HUES48 (cell line): Measurements from ENCODE around the gene BRK1.
"Not testable (repeated sequence)": the region's sequence is repeated elsewhere in the genome, so short reads cannot be mapped to it uniquely, and the experiment has no call there.

Experiments used
- H3K27ac ChIP-seq: one replicate; pipeline ENCODE4 v1.7.0; 2013; ENCODE audit warnings: low read depth, low read length, inconsistent platforms
- H3K27me3 ChIP-seq: 2 replicates; pipeline ENCODE4 v1.6.1; 2013; ENCODE audit warnings: mild to moderate bottlenecking, low read length; ENCODE audit not compliant: control insufficient read depth, insufficient read depth
- H3K36me3 ChIP-seq: 2 replicates; pipeline ENCODE4 v1.6.1; 2013; ENCODE audit warnings: low read length; ENCODE audit not compliant: control insufficient read depth, insufficient read depth
- H3K4me1 ChIP-seq: 2 replicates; pipeline ENCODE4 v1.6.1; 2013; ENCODE audit warnings: mild to moderate bottlenecking, low read length; ENCODE audit not compliant: control insufficient read depth, insufficient read depth
- H3K4me3 ChIP-seq: 2 replicates; pipeline ENCODE4 v1.5.1; 2013; ENCODE audit warnings: mild to moderate bottlenecking, low read depth, low read length
- H3K9ac ChIP-seq: 2 replicates; pipeline ENCODE4 v1.6.1; 2013; ENCODE audit warnings: mild to moderate bottlenecking, low read depth, low read length, moderate library complexity
- H3K9me3 ChIP-seq: 2 replicates; pipeline ENCODE4 v1.6.1; 2013; ENCODE audit warnings: low read length; ENCODE audit not compliant: control insufficient read depth, insufficient read depth

Gene BRK1

DNA sequence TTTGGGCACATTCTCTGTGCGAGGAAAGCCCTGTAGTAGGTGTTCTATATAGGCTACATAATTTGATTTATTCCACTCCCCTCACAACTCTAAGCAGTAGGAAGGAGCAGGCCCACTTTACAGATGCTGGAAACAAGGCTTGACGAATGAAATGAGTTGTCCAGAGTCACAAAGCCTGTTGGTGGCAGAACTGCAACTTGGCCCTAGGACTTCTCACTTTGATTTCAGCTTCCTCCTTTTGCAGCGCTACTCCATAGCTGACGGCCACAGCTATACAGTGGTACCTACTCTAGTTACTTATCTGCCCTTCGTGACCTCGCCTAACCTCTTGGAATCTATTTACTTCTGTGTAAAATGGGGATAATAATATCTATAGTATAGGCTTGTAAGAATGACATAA is 46.7 kb downstream of the BRK1 start:
- H3K36me3 ChIP-seq, result no peaks in the 10 kb centered on the region
- no peak overlapping the region for H3K4me3 ChIP-seq
- H3K27me3 ChIP-seq, result no peaks in the 10 kb centered on the region
- no peak overlapping the region for H3K9ac ChIP-seq
- H3K4me1 ChIP-seq, result no peaks in the 10 kb centered on the region
- no peak overlapping the region for H3K27ac ChIP-seq
- no peaks in the 10 kb centered on the region for H3K9me3 ChIP-seq

DNA sequence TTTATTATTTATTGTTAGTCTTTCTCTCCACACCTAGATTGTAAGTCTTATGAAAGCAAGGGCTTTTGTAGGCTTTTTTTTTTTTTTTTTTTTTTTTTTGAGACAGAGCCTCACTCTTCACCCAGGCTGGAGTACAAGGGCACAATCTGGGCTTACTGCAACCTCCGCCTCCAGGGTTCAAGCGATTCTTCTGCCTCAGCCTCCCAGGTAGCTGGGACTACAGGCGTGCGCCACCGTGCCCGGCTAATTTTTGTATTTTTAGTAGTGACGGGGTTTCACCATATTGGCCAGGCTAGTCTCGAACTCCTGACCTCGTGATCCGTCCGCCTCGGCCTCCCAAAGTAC is 48.7 kb downstream of the BRK1 start:
- H3K4me3 ChIP-seq, result peak overlapping the region; percentile 80; the same call in 1 of the 2 replicates
- not testable (repeated sequence) for H3K36me3 ChIP-seq, H3K27ac ChIP-seq, H3K9ac ChIP-seq, H3K27me3 ChIP-seq, H3K4me1 ChIP-seq, H3K9me3 ChIP-seq

DNA sequence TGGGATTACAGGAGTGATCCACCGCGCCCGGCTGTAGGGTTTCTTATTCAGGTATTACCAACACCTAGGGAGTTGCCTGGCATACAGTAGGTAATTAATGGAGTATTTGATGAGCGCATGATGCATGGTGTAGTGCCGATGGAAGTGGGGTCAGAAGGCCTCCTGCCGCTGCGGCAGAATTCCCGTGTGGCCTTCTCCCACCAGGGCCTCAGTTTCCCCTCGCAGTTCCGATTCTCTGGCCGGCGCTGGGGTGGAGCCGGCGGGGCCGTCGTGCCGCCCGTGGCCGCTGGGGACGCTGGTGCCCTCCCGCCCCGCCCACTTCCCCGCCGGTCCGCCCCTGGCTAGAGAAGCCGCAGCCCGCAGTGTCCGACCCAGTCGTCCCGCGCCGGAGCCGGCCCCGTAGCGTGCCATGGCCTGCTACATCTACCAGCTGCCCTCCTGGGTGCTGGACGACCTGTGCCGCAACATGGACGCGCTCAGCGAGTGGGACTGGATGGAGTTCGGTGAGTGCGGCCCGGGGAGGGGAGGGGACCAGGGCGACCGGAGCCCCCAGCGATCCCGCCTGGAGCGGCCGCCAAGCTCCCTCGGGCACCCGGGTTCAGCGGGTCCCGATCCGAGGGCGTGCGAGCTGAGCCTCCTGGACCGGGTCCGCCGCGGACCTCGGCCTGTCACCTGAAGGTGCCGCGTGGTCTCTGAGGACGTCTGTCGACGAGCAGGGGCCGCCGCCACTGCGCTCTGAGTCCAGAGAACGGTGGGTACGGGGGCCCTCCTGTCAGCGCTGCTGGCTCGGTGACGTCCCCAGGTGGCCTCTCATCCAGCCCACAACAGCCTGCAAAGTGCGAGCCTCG is 49.3 kb downstream of the BRK1 start, which contains the start of gene IRAK2:
IRAK2 (plus strand) TSS at position 374 of the 848 bp plus-strand sequence; CDS start at position 410, 36 bp downstream.
- H3K4me1 ChIP-seq, result no peaks in the 10 kb centered on the region
- H3K9me3 ChIP-seq, result no peaks in the 10 kb centered on the region
- H3K9ac ChIP-seq, result no peak within 1 kb of the TSS
- H3K27me3 ChIP-seq, result no peaks in the 10 kb centered on the region
- no peak within 1 kb of the TSS for H3K27ac ChIP-seq
- H3K4me3 ChIP-seq, result peak within 1 kb of the TSS; percentile 80
- no peaks in the 10 kb centered on the region for H3K36me3 ChIP-seq

DNA sequence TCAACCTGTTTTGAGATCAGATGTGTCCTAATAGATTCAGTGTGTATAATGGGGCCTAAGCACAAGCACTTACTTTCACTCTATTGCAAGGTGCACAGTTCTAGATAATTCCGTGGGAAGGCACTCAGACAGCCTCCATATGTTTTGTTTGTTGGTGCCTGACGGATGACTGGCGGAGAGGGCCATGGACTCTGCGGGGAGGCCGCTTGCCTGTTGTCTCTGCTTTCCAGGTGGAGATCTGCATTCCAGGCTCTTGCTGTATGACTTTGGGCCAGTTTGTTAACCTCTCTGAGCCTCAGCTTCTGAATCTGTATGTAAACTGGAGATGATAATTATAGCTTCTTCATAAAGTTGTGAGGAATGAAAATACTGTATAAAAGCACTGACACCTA is 50.7 kb downstream of the BRK1 start:
- Histone ChIP-seq H3K36me3 (no peaks in the 10 kb centered on the region), H3K27ac (no peak overlapping the region), H3K4me3 (no peak overlapping the region), H3K9me3 (no peaks in the 10 kb centered on the region), H3K9ac (no peak overlapping the region), H3K4me1 (no peaks in the 10 kb centered on the region), H3K27me3 (no peaks in the 10 kb centered on the region)

DNA sequence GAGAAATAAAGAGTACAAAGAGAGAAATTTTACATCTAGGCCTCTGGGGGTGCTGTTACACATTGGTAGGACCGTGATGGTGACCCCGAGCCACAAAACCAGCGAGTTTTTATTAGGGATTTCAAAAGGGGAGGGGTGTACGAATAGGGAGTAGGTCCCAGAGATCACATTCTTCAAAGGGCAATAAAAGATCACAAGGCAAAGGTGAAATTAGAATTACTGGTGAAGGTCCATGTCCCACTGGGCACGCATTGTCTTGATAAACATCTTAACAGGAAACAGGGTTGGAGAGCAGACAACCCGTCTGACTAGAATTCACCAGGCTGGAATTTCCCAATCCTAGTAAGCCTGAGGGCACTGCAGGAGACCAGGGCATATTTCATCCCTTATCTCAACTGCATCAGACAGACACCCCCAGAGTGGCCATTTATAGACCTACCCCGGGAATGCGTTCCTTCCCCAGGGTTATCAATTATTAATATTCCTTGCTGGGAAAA is 53.6 kb downstream of the BRK1 start:
- Histone ChIP-seq H3K4me3 (no peak overlapping the region), H3K9ac (no peak overlapping the region), H3K9me3 (no peaks in the 10 kb centered on the region), H3K27ac (no peak overlapping the region), H3K4me1 (no peaks in the 10 kb centered on the region), H3K27me3 (no peaks in the 10 kb centered on the region), H3K36me3 (no peaks in the 10 kb centered on the region)

DNA sequence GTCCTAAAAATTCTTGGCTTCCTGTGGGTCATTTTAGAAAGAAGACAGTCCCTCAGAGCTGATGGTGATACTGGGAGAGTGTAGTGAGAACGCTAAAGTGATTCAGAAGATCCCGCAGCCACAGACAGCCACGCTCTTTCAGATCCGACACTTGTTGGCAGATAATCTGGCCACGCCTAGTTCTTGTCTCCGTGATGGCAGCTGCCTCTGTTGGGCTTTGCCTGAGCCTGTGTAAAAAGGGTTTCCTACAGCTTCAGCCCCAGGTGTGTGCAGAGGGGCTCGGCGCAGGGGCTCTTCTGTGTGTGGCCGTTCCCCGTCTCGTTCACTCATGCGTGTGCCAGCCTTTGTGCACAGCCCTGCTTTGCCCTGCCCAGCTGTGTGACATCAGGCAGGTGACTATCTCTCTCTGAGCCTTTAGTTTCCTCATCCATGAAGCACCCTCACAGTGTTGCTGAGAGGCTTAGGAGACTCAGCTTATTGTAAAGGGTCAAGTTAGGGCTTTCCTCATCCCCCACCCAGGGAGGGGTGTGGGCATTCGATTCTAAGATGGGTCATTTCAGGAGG is 55.5 kb downstream of the BRK1 start:
- Histone ChIP-seq H3K27ac (no peak overlapping the region), H3K4me3 (no peak overlapping the region), H3K9me3 (no peaks in the 10 kb centered on the region), H3K36me3 (no peaks in the 10 kb centered on the region), H3K4me1 (no peaks in the 10 kb centered on the region), H3K9ac (no peak overlapping the region), H3K27me3 (no peaks in the 10 kb centered on the region)

DNA sequence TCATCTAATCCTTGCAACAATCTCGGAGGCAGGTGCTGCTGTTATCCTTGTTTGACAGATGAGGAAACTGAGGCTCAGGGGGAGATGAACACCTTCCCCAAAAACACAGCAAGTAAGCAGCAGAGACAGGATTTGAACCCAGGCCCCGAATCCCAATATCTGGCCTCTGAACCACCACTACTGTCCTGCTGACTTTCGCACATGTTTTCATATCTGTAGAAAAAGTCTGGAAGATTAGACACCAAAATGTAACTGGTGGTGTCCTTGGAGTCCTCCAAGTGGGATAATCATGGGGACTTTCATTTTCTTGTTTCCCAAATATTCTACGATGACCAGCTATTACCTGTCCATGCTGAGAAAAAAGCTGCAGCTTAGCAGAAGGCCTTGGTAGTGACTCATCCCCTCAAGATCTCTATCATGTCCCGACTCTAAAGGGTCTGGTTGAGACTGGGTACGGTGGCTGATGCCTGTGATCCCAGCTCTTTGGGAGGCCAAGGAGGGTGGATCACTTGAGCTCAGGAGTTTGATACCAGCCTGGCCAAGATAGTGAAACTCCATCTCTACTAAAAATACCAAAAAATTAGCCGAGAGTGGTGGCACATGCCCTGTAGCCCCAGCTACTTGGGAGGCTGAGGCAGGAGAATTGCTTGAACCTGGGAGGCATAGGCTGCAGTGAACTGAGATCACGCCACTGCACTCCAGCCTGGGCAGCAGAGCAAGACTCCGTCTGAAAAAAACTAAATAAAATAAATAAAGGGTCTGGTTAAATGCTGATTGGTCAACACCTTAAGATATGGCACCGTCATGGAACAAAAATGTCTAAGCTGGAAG is 57.8 kb downstream of the BRK1 start:
- no peak overlapping the region for H3K4me3 ChIP-seq
- no peaks in the 10 kb centered on the region for H3K4me1 ChIP-seq
- no peak overlapping the region for H3K27ac ChIP-seq

DNA sequence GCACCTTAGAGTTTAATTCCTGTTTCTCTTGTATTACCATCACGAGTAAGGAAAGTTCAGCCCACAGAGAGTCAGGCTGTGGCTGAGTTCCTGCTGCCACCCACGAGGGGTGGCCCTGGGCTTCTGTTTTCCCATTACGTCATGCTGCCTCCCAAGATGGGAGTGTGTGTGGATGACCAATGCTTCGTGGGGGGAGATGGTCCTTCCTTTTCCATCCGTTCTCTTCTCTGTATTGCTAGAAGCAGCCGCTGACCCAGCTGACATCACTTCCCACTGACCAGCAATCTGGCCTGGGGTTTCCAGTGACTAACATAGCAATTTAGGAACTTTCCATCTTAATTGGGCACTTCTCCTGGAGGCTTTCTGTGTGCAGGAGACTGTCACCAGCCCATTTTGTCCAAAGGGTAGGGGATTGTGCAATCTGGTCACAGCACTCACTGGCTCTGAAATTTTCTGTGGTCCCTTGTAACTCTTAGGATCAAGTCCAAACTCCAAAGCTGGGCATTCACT is 58.5 kb downstream of the BRK1 start:
- Histone ChIP-seq H3K4me1 (no peaks in the 10 kb centered on the region), H3K27ac (no peak overlapping the region), H3K9ac (no peak overlapping the region), H3K36me3 (no peaks in the 10 kb centered on the region), H3K9me3 (no peaks in the 10 kb centered on the region), H3K27me3 (no peaks in the 10 kb centered on the region), H3K4me3 (no peak overlapping the region)

More for the DNA sequence above, 57.8 kb downstream of the BRK1 start:
- H3K27me3 ChIP-seq, result no peaks in the 10 kb centered on the region
- H3K9ac ChIP-seq, result no peak overlapping the region
- no peaks in the 10 kb centered on the region for H3K9me3 ChIP-seq
- H3K36me3 ChIP-seq, result no peaks in the 10 kb centered on the region

DNA sequence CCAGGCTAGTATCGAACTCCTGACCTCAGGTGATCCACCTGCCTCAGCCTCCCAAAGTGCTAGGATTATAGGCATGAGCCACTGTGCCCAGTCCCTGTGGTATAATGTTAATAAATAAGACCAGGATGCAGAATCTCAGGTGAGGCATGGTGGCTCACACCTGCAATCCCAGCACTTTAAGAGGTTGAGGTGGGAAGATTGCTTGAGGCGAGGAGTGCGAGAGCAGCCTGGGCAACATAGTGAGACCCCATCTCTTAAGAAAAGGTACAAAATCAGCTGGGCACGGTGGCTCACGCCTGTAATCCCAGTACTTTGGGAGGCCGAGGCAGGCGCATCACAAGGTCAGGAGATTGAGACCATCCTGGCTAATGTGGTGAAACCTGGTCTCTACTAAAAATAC is 59.9 kb downstream of the BRK1 start:
- not testable (repeated sequence) for H3K4me3 ChIP-seq, H3K9me3 ChIP-seq, H3K27ac ChIP-seq, H3K9ac ChIP-seq, H3K4me1 ChIP-seq, H3K36me3 ChIP-seq, H3K27me3 ChIP-seq

DNA sequence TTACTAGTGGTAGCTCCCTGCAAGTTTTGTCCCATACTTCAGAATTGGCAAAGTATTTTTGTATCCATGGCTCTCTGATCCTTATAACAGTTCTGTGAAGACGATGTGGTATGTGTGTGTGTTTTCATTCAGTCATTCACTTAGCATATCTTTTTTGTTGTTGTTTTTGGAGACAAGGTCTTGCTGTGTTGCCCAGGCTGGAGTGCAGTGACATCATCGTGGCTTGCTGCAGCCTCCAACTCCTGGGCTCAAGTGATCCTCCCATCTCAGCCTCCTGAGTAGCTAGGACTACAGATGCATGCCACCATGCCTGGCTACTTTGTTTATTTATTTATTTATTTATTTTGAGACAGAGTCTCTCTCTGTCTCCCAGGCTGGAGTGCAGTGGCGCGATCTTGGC is 60.7 kb downstream of the BRK1 start:
- not testable (repeated sequence) for H3K9me3 ChIP-seq, H3K9ac ChIP-seq, H3K27me3 ChIP-seq, H3K4me1 ChIP-seq, H3K36me3 ChIP-seq, H3K27ac ChIP-seq, H3K4me3 ChIP-seq
